HCT116 (cell line): ENCODE results near the gene LEAP2. TPM values are rescaled to one million over a fixed set of nuclear protein-coding genes. Genes with fewer than 3 reads are reported as not detected.

ENCODE experiments used
- ATAC-seq: fragments of 200-7000 bp; cut with Tn5 transposase; 2 replicates; pipeline ENCODE4 v1.9.1; 2020; ENCODE audit warnings: mild to moderate bottlenecking, moderate library complexity
- BruUV-seq: library from RNA; stranded (reverse); fragments of 400-500 nt; replicated peaks from 2 replicates; lab custom pipeline; 2021; lab: Mats Ljungman, UMichigan
- CTCF ChIA-PET: fragments of 300-600 bp; sonication (Branson Sonifier 250); formaldehyde crosslinking; loops from one replicate; lab custom pipeline; 2021; ENCODE audit warnings: antibody characterized with exemption; lab: Charles Lee
- POLR2A ChIA-PET: fragments of 300-600, 350-600 bp; sonication (Branson Sonifier 250); formaldehyde crosslinking; loops from one replicate; lab custom pipeline; 2021; ENCODE audit warnings: antibody characterized with exemption; lab: Charles Lee
- RAD21 ChIA-PET, 2 experiments: fragments of 300-600 bp; sonication (Branson Sonifier 250); formaldehyde crosslinking; loops; one replicate each; lab custom pipeline; 2023; ENCODE audit warnings: low total read pairs in 2 of 2; ENCODE audit not compliant: uncharacterized antibody in 2 of 2, unreplicated experiment in 2 of 2, low non-redundant PET in 1 of 2; lab: Charles Lee
- DNase-seq: peaks from one replicate; pipeline ENCODE4 v3.0.0-alpha.2; 2010; ENCODE audit warnings: low read depth, low spot score
- H2AFZ ChIP-seq: fragments of 200-600 bp; shearing (Covaris generic), sonication (generic); 2 replicates; pipeline ENCODE4 v1.6.1; 2017; ENCODE audit warnings: low read depth, mixed run types, mixed read lengths, antibody characterized with exemption, low read length; ENCODE audit not compliant: poor library complexity, severe bottlenecking
- H3K27ac ChIP-seq: 2 replicates; pipeline ENCODE4 v1.5.1; 2012; ENCODE audit warnings: low read depth, low read length
- H3K27me3 ChIP-seq: fragments of 200-600 bp; sonication (generic); 2 replicates; pipeline ENCODE4 v1.6.1; 2016; ENCODE audit warnings: mixed run types, low read length, mixed read lengths; ENCODE audit not compliant: insufficient read depth
- H3K36me3 ChIP-seq, 2 experiments: fragments of 200-500 bp in 1 of 2; fragments of 200-600 bp in 1 of 2; sonication (Bioruptor generic) in 1 of 2; sonication (generic) in 1 of 2; 2 replicates each; pipeline versions ENCODE4 v1.5.1 to v1.6.1; 2014 to 2016; ENCODE audit warnings: low read length in 2 of 2, inconsistent platforms in 1 of 2, mixed read lengths in 1 of 2, mixed run types in 1 of 2; ENCODE audit not compliant: insufficient read depth in 2 of 2, control insufficient read depth in 1 of 2
- H3K4me1 ChIP-seq, 2 experiments: fragments of 200-600 bp in 1 of 2; sonication (generic) in 1 of 2; 2 replicates each; pipeline versions ENCODE4 v1.5.1 to v1.6.1; 2012 to 2017; ENCODE audit warnings: low read length in 2 of 2, inconsistent platforms in 1 of 2, mild to moderate bottlenecking in 1 of 2, mixed read lengths in 1 of 2, mixed run types in 1 of 2, moderate library complexity in 1 of 2; ENCODE audit not compliant: insufficient read depth in 2 of 2, control insufficient read depth in 1 of 2
- H3K4me2 ChIP-seq: fragments of 200-600 bp; sonication (generic); 2 replicates; pipeline ENCODE4 v1.6.1; 2017; ENCODE audit warnings: mixed run types, low read length, mixed read lengths
- H3K4me3 ChIP-seq, 2 experiments: fragments of 200-600 bp in 1 of 2; sonication (generic) in 1 of 2; replicated peaks in 1 of 2; 2 replicates each; pipeline ENCODE4 v1.5.1; 2011 to 2016; ENCODE audit warnings: low read length in 2 of 2, control low read depth in 1 of 2, low read depth in 1 of 2, mild to moderate bottlenecking in 1 of 2, mixed read lengths in 1 of 2, mixed run types in 1 of 2
- H3K79me2 ChIP-seq: fragments of 200-600 bp; sonication (generic); 2 replicates; pipeline ENCODE4 v1.6.1; 2017; ENCODE audit warnings: mild to moderate bottlenecking, mixed run types, low read length, moderate library complexity, mixed read lengths; ENCODE audit not compliant: insufficient read depth
- H3K9ac ChIP-seq: fragments of 200-600 bp; sonication (generic); 2 replicates; pipeline ENCODE4 v1.6.1; 2016; ENCODE audit warnings: low read length, mixed read lengths
- H3K9me2 ChIP-seq: fragments of 200-600 bp; sonication (generic), shearing (Covaris generic); 2 replicates; pipeline ENCODE4 v1.6.1; 2017; ENCODE audit warnings: mixed run types, mild to moderate bottlenecking, moderate library complexity; ENCODE audit not compliant: insufficient read depth
- H3K9me3 ChIP-seq, 2 experiments: fragments of 200-500 bp in 1 of 2; fragments of 200-600 bp in 1 of 2; sonication (Bioruptor generic) in 1 of 2; sonication (generic) in 1 of 2; 2 replicates each; pipeline ENCODE4 v1.6.1; 2014 to 2017; ENCODE audit warnings: low read length in 2 of 2, mixed read lengths in 2 of 2, inconsistent platforms in 1 of 2, low read depth in 1 of 2, mild to moderate bottlenecking in 1 of 2, mixed run types in 1 of 2, moderate library complexity in 1 of 2; ENCODE audit not compliant: control insufficient read depth in 1 of 2, insufficient read depth in 1 of 2
- H4K20me1 ChIP-seq: fragments of 200-600 bp; sonication (generic), shearing (Covaris generic); 2 replicates; pipeline ENCODE4 v1.6.1; 2017; ENCODE audit warnings: mixed run types, mild to moderate bottlenecking, moderate library complexity; ENCODE audit not compliant: insufficient read depth
- CTCF ChIP-seq, 3 experiments: fragments of 200-600 bp in 1 of 3; sonication (generic) in 1 of 3; IDR thresholded peaks in 2 of 3; conservative IDR thresholded peaks in 1 of 3; 2 replicates each; pipeline ENCODE4 v1.5.1; 2012 to 2017; ENCODE audit warnings: low read depth in 2 of 3, low read length in 2 of 3, antibody characterized with exemption in 1 of 3, borderline replicate concordance in 1 of 3, control low read depth in 1 of 3, mild to moderate bottlenecking in 1 of 3, mixed read lengths in 1 of 3, mixed run types in 1 of 3, moderate library complexity in 1 of 3; ENCODE audit not compliant: insufficient read depth in 1 of 3
- EGR1 ChIP-seq: IDR thresholded peaks from 2 replicates; pipeline ENCODE4 v1.6.1; 2012; ENCODE audit warnings: low read depth
- EZH2phosphoT487 ChIP-seq: fragments of 200-600 bp; IDR thresholded peaks from 2 replicates; pipeline ENCODE4 v1.6.1; 2018; ENCODE audit warnings: antibody characterized with exemption, borderline replicate concordance
- FOSL1 ChIP-seq: IDR thresholded peaks from 2 replicates; pipeline ENCODE4 v1.6.1; 2012; ENCODE audit warnings: low read depth
- MAX ChIP-seq: IDR thresholded peaks from 2 replicates; pipeline ENCODE4 v1.6.1; 2012
- POLR2A ChIP-seq: IDR thresholded peaks from 2 replicates; pipeline ENCODE4 v1.7.0; 2011; ENCODE audit warnings: borderline replicate concordance; ENCODE audit not compliant: insufficient read depth, insufficient read length; ENCODE audit errors: extremely low read depth
- POLR2AphosphoS5 ChIP-seq: IDR thresholded peaks from 2 replicates; pipeline ENCODE4 v1.6.1; 2011; ENCODE audit warnings: mild to moderate bottlenecking, low read depth, low read length, moderate library complexity
- RAD21 ChIP-seq: IDR thresholded peaks from 2 replicates; pipeline ENCODE4 v1.6.1; 2012; ENCODE audit warnings: low read depth, mild to moderate bottlenecking
- SP1 ChIP-seq: IDR thresholded peaks from 2 replicates; pipeline ENCODE4 v1.6.1; 2012; ENCODE audit warnings: low read depth
- TCF7L2 ChIP-seq: IDR thresholded peaks from 2 replicates; pipeline ENCODE4 v1.7.0; 2011; ENCODE audit warnings: borderline replicate concordance, inconsistent platforms; ENCODE audit not compliant: insufficient read depth, insufficient read length; ENCODE audit errors: extremely low read depth
- ZFX ChIP-seq: fragments of 450-650 bp; IDR thresholded peaks from 2 replicates; pipeline ENCODE4 v1.6.1; 2017
- intact Hi-C: fragments of 100-400 bp; cut with micrococcal nuclease; formaldehyde crosslinking; loops from 2 replicates; pipeline ENCODE4 v1.10.0; 2022
- total RNA-seq: library from RNA; stranded (reverse); gene quantifications from one replicate; pipeline ENCODE4 v1.2.1, GENCODE V29; 2021; ENCODE audit not compliant: unreplicated experiment

Gene LEAP2
- total RNA-seq, 1 experiment from 2014 or later: 1.2 TPM

- ChIA-PET POLR2A (no interaction called here), RAD21 (no interaction called here), CTCF (interaction anchor here (1.1 kb wide), 1 partner anchor 15 kb away, joined by 3 read pairs; no protein-coding TSS in a partner anchor)
- Histone ChIP-seq H3K9me3 (no peaks in the 10 kb centered on the region), H3K79me2 (peaks cover 6% of the 10 kb centered on the region; the same call in 1 of the 2 replicates), H4K20me1 (no peaks in the 10 kb centered on the region), H3K36me3 (peaks cover 37 to 42% of the 10 kb centered on the region in 2 experiments), H3K27me3 (no peaks in the 10 kb centered on the region), H2AFZ (no peak overlapping the region), H3K4me1 (no peaks in the 10 kb centered on the region), H3K9me2 (no peaks in the 10 kb centered on the region), H3K27ac (no peak overlapping the region), H3K9ac (no peak overlapping the region), H3K4me3 (no peak overlapping the region), H3K4me2 (no peak overlapping the region)
- DNase-seq (no peak), ATAC-seq (no peak)
- no TSS peak for BruUV-seq
- TF ChIP-seq MAX (no peak), POLR2AphosphoS5 (no peak), RAD21 (no peak), CTCF (IDR thresholded peaks at IDR 0.05 in 2 of 3, conservative IDR thresholded peaks at IDR 0.05 in 1 of 3; ENCODE audit: borderline replicate concordance in 1 of 3, insufficient read depth in 1 of 3, low read depth in 2 of 3, low read length in 2 of 3) (no peak), FOSL1 (no peak), POLR2A (no peak), EGR1 (no peak), ZFX (no peak), TCF7L2 (no peak), SP1 (no peak), EZH2phosphoT487 (no peak)
- intact Hi-C loops: no loop called here
These were observed 24.6 kb downstream of the LEAP2 start for GRCh38 chr5:132898094-132898493.
